Embryonic facial prominence (tissue), 1 donor: ENCODE measurements around the gene CLMP.

Source experiments
- DNase-seq: peaks from one replicate; pipeline ENCODE4 v3.0.0-alpha.2; 2016; ENCODE audit errors: extremely low spot score

The CLMP gene

DNA sequence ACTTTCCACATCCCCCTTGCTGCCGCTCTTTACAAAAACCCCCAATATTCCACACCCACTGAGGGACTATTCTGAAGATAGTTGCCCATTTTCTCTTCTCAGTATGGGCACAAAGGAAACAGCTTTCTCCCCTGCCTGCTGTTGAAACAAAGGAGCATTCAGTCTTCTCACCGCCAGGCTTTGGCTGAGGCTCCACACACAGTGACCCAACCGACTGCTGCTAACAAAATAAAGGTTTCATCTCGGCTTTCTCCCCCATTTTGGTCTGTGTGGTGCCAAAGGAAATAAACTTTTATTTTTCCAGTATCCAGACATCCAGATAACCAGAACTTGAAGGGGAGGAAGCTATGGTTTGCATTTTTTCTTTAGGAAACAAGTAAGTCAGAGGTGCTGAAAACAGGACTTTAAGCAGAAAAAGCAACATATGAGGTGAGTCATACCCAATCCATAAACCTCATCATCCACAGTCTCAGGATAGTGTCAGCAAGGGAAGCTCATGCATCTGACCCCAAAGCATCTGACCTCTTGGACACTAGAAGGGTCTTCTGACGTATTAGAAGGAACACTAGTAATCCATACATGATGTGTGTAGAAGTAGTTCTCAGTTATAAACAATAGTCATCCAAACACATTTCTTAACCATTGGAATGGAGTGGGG lies 6.4 kb downstream of the CLMP start:
- no peak for DNase-seq

GRCh38 chr11:123187665-123188507 lies 7.2 kb downstream of the CLMP start:
- DNase-seq, result no peak

DNA sequence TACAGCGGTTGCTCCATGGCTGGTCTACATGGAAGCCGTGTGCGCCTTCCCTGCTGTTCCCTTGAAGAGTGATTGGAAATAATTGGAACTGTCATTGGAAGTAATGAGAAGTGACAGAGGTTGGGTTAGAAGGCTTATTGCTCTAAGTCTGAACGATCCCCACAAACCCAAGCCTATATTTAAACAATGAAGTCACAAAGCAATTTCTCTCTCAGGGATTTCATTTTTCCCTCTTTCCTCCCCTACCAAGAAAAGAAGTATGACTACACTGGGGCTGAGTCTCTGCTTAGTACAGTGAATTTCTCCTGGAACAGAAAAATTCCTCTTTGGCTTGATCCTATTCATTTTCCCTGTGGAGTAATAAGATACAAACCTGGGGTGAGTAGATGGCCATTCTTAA lies 7.8 kb downstream of the CLMP start:
- DNase-seq, result no peak

- no peak for DNase-seq
Observed at GRCh38 chr11:123186286-123186685, 8.8 kb downstream of the CLMP start.

GRCh38 chr11:123185326-123185725 lies 9.7 kb downstream of the CLMP start:
- no peak for DNase-seq

DNA sequence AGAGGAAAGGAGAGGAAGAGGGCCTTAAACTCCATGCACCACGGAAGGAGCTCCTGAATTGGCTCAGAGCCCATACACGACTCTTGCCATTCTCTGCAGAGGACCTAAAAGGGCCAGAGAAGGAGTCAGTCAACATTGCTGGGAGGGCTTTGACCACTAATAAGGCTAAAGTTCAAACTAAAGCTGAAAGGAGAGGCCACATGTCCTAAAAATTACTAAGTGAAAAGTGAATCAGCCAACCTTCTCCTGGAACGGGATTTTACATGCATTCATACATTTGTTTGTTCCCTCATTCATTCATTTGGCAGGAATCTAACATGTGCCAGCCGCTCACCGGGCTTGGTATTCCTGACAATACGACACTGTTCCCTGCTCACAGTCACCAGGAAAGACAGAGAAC lies 10.5 kb downstream of the CLMP start:
- DNase-seq, result no peak

- DNase-seq, result no peak
Observed at GRCh38 chr11:123183391-123184099, 11.5 kb downstream of the CLMP start.

DNA sequence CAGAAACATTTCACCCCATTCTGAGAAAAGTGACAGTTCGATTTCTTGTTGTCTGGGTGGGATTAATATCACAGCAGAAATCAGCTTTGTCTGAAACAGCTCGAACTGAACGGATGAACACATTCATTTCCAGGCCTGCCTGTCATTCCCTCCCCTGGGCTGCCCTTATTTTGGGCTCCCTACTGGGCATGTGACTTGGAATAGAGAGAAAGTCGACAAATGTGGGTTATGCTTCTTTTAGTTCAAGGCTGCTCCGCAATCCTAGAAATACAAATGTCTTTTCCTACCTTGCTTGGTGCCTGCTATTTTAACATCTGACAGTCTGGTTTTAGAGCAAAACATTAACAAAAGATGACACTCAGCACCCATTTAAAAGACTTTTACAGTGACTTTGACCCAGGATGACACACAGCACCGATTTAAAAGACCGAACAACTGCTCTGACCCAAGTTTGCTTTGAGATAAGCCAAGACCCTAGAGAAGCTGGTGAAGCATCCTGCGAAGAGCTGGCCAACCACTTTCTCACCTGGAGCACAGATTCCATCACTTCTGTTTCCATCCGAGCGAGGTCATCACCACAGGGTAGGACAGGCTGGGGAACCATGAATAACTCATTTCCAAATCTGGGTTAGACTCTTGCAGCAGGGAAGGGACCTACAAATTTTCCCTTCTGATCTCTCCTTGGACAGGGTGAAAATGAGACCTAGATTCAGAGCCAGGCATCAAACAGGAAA lies 13.1 kb downstream of the CLMP start:
- DNase-seq, result no peak

DNA sequence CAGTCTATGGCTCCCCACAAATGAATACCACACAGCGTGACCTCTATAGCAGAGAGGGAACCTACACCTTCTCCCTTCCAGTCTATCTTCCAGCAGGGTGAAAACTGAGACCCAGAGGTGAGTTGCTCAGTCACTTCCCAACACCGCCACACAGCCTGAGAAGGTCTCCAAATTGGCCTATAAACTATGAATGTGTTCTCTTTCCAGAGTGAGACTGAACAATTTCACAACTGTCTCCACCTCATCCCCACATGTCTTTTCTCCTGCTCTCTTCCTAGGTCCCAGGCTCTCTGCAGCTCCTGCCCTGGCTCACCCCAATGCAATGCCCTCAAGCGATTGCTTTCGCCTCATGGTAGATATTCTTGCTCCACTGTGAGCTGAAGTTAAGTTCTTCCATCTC lies 14.0 kb downstream of the CLMP start:
- no peak for DNase-seq

- DNase-seq, result no peak
Observed at GRCh38 chr11:123180574-123180973, 14.5 kb downstream of the CLMP start.

- DNase-seq, result no peak
Observed at GRCh38 chr11:123180166-123180565, 14.9 kb downstream of the CLMP start.

- no peak for DNase-seq
Observed at GRCh38 chr11:123179586-123179985, 15.5 kb downstream of the CLMP start.

DNA sequence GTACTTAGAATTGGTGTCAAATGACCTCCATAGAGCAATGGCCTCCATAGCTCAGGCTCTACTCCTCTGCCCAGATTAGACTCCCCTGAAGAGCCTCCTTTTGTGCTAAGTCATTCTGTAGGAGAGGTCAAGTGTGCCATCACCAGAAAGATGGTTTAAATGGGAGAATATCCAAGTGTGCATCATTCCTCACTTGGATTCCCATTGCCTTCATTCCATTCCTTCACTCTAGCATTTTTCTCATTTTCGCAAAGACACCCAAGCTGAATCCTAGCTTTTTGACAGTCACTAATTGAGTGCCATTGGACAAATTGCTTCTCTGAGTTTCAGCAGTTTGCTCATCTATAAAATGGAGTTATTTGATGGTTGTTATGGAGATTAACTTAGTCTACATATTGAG lies 16.9 kb downstream of the CLMP start:
- DNase-seq, result no peak

DNA sequence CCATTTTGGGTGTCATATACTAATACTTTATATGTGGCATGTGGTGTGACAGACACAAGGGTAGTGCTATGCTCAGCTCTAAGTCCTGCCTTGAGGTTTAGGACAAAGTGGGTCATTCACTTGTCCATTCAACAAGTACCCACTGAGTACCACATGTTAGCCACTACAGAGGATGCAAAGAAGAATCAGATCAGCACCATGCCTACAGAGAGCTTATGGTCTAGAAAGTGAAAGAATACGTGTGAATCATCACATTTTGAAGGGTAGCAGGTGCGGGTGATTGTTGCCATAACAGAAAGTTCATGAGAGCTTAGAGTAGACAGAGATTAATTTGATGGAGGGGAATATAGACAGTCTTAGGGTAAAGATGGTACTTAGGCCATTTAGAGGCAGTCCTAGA lies 18.3 kb downstream of the CLMP start:
- DNase-seq, result no peak

DNA sequence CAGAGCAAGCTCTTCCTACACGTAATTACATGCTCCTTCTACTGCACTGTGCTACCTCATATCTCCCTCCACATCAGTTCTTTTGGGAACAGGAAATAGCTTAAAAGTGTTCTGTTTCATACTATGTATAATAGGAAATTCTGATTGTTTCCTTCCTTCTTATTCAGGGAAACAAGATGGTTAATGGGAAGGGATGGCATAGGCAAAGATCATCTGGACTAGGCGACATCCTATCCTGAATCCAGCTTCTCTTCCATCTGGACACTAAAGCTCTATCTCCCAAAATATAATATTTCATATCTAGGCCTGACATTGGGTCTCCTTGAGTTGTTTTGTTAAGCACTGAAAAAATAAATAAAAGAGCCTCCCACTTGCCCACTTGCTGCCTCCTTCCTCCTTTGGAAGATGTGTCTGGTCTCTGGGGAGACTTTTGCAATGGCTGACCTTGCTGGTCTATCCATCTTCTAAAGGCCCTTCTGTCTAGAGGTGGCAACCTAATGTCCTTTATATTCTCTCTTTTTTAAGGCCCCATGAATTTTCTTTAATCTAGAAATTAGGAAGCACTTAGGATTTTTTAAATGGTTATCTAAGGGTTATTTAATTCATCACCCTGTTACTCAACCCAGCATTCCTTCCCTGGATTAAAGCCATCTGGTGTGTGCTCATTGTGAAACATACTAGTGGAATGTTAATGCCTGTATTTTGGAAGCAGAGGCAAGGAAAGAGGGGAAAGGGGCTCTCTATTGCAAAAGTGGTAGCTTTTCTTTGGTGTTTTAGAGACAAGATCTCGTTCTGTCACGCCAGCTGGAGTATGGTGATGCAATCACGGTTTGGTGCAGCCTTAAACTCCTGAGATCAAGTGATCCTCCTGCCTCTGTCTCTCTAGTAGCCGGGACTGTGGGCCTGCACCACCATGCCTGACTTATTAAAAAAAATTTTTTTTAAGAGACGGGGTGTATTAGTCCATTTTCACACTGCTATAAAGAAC lies 20.6 kb downstream of the CLMP start:
- DNase-seq, result peak; percentile 34

DNA sequence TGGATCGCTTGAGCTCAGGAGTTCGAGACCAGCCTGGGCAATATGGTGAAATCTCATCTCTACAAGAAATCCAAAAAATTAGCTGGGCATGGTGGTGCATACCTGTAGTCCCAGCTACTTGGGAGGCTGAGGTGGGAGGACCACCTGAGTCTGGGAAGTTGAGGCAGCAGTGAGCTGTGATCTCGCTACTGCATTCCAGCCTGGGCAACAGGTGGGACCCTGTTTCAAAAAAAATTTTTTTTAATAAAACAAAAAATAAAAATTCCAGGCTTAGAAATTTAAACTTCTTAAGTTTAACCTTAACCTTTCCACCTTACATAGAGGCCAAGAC lies 21.2 kb downstream of the CLMP start:
- no peak for DNase-seq

DNA sequence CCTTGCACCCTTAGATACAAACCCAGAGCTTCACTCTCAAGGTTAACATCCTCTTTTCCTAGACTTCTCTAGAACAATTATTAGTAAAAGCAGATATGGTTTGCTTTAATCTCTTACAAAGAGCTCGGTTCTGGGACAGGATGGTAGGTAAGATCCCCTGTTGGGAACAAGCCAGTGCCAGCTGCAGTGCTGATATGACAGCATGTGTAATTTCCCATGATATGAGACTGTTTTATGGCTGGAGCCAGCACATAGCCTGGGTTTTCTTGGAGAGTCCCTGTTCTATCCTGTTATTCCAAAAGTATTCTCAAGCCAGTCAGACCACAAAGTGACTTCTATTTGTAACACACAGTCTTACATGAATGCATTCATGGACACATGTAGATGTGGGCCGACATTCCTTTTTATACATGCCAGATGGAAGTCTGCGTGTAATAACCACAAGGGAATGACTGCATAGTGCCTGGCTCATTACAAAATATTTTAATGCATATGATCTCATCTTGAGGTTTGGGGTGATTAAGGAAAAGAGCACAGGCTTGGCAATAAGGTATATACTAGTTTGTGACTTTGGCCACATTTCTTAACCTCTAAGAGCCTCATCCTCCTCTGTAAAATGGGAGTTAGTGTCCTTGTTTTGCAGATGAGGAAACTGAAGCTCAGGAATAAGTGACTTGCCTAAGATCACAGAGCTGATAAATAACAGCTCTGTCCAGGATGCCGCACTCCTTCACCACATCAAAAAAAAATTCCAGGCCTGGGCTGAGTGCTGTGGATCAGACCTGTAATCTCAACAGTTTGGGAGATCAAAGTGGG lies 21.8 kb downstream of the CLMP start:
- peak; percentile 67 for DNase-seq

- no peak for DNase-seq
Observed at GRCh38 chr11:123170929-123171328, 24.1 kb downstream of the CLMP start.

GRCh38 chr11:123169821-123170220 lies 25.2 kb downstream of the CLMP start:
- no peak for DNase-seq

- DNase-seq, result no peak
Observed at GRCh38 chr11:123168955-123169484, 26.0 kb downstream of the CLMP start.
